ENCODE measurements around the gene IL24.

- TF ChIP-seq CTCF (IDR thresholded peaks at IDR 0.05) (no peak), POLR2A (IDR thresholded peaks at IDR 0.05) (no peak), EP300 (IDR thresholded peaks at IDR 0.05) (no peak)
These were observed 5.5 kb downstream of the IL24 start for GRCh38 chr1:206902702-206903101.
